ENCODE measurements around the gene CDH26. TPM values are rescaled to one million over a fixed set of nuclear protein-coding genes. Genes with fewer than 3 reads are reported as not detected.

Gene CDH26
- total RNA-seq, 4 donors from 2014 or later, result 0.27 to 0.41 (median 0.29) TPM; not detected in 1

- Histone ChIP-seq H3K27ac (no peak overlapping the region), H3K4me3 (no peak overlapping the region), H3K27me3 (no peaks in the 10 kb centered on the region), H3K36me3 (no peaks in the 10 kb centered on the region), H3K9me3 (no peaks in the 10 kb centered on the region), H3K4me1 (peaks cover 9 to 14% of the 10 kb centered on the region in 2 donors)
- DNase-seq, result no peak
- TF ChIP-seq CTCF (IDR thresholded peaks at IDR 0.05 in 4 of 5, conservative IDR thresholded peaks at IDR 0.05 in 1 of 5), result no peak
- no peak for TF ChIP-seq POLR2A (IDR thresholded peaks at IDR 0.05)
- ATAC-seq, result no peak
- intact Hi-C loops (cut with DNase I; ENCODE audit: low total_unique reads) (no loop called here), in situ Hi-C loops (cut with MboI; ENCODE audit: low sequenced_read_pairs in 4 of 4) (no loop called here)
Measured at GRCh38 chr20:60007464-60007863, 49.2 kb downstream of the CDH26 start.

GRCh38 chr20:60008130-60008808, 50.0 kb downstream of the CDH26 start:
- Histone ChIP-seq H3K4me1 (peaks cover 9 to 14% of the 10 kb centered on the region in 2 donors), H3K36me3 (no peaks in the 10 kb centered on the region), H3K27ac (no peak overlapping the region), H3K9me3 (no peaks in the 10 kb centered on the region), H3K27me3 (no peaks in the 10 kb centered on the region), H3K4me3 (no peak overlapping the region)
- in situ Hi-C loops (cut with MboI; ENCODE audit: low sequenced_read_pairs in 4 of 4) (no loop called here), intact Hi-C loops (cut with DNase I; ENCODE audit: low total_unique reads) (no loop called here)
- TF ChIP-seq POLR2A (IDR thresholded peaks at IDR 0.05) (no peak), CTCF (IDR thresholded peaks at IDR 0.05 in 4 of 5, conservative IDR thresholded peaks at IDR 0.05 in 1 of 5) (no peak)
- DNase-seq (no peak), ATAC-seq (no peak)

- no peaks in the 10 kb centered on the region for H3K9me3 ChIP-seq
- TF ChIP-seq CTCF (IDR thresholded peaks at IDR 0.05 in 4 of 5, conservative IDR thresholded peaks at IDR 0.05 in 1 of 5) (no peak), POLR2A (IDR thresholded peaks at IDR 0.05) (no peak)
- H3K4me3 ChIP-seq, result no peak overlapping the region
- intact Hi-C loops (cut with DNase I; ENCODE audit: low total_unique reads) (no loop called here), in situ Hi-C loops (cut with MboI; ENCODE audit: low sequenced_read_pairs in 4 of 4) (no loop called here)
- H3K27me3 ChIP-seq, result no peaks in the 10 kb centered on the region
- no peaks in the 10 kb centered on the region for H3K36me3 ChIP-seq
- H3K4me1 ChIP-seq, result peaks cover 9 to 14% of the 10 kb centered on the region in 2 donors
- no peak for DNase-seq
- no peak for ATAC-seq
- no peak overlapping the region for H3K27ac ChIP-seq
Measured at GRCh38 chr20:60009318-60009717, 51.1 kb downstream of the CDH26 start.

GRCh38 chr20:60009826-60010616, 51.8 kb downstream of the CDH26 start:
- Histone ChIP-seq H3K36me3 (no peaks in the 10 kb centered on the region), H3K27ac (no peak overlapping the region), H3K4me3 (no peak overlapping the region), H3K27me3 (no peaks in the 10 kb centered on the region), H3K4me1 (peaks cover 9 to 14% of the 10 kb centered on the region in 2 donors), H3K9me3 (no peaks in the 10 kb centered on the region)
- no peak for TF ChIP-seq CTCF (IDR thresholded peaks at IDR 0.05 in 4 of 5, conservative IDR thresholded peaks at IDR 0.05 in 1 of 5)
- no peak for TF ChIP-seq POLR2A (IDR thresholded peaks at IDR 0.05)
- intact Hi-C loops (cut with DNase I; ENCODE audit: low total_unique reads) (no loop called here), in situ Hi-C loops (cut with MboI; ENCODE audit: low sequenced_read_pairs in 4 of 4) (no loop called here)
- no peak for DNase-seq
- ATAC-seq, result no peak
